GM23338 (cell line): ENCODE measurements around the gene FRK.

Experiments used
- CTCF ChIP-seq, 2 experiments: fragments of 200-600 bp in 1 of 2; sonication (generic) in 1 of 2; conservative IDR thresholded peaks; 2 replicates each; pipeline versions ENCODE4 v1.5.1 to v1.6.1; 2016 to 2017; ENCODE audit warnings: antibody characterized with exemption in 2 of 2, low read depth in 2 of 2, mild to moderate bottlenecking in 2 of 2, moderate library complexity in 1 of 2
- JUNB ChIP-seq: IDR thresholded peaks from one replicate; pipeline ENCODE4 v1.6.1; 2016; ENCODE audit warnings: antibody characterized with exemption; ENCODE audit not compliant: unreplicated experiment
- REST ChIP-seq: IDR thresholded peaks from one replicate; pipeline ENCODE4 v1.6.1; 2018; ENCODE audit warnings: antibody characterized with exemption; ENCODE audit not compliant: unreplicated experiment

- TF ChIP-seq CTCF (conservative IDR thresholded peaks at IDR 0.05; ENCODE audit: low read depth in 2 of 2) (no peak), REST (no peak), JUNB (no peak)
These were observed 4.0 kb upstream of the FRK start for GRCh38 chr6:116064666-116065065.
